Astrocyte (in vitro differentiated cells and primary cell): ENCODE measurements around the gene UBE2N.

Experiments used
- EZH2 ChIP-seq: IDR thresholded peaks from 2 replicates; pipeline ENCODE4 v1.6.1; 2012; ENCODE audit warnings: mild to moderate bottlenecking, low read length, inconsistent platforms; ENCODE audit not compliant: insufficient read depth
- TF ChIP-seq, protein P1 (sequence below): IDR thresholded peaks from 2 replicates; pipeline ENCODE4 v1.5.1; 2011; ENCODE audit warnings: low read depth, mild to moderate bottlenecking, inconsistent platforms, low read length, moderate library complexity; ENCODE audit not compliant: insufficient read depth

DNA sequence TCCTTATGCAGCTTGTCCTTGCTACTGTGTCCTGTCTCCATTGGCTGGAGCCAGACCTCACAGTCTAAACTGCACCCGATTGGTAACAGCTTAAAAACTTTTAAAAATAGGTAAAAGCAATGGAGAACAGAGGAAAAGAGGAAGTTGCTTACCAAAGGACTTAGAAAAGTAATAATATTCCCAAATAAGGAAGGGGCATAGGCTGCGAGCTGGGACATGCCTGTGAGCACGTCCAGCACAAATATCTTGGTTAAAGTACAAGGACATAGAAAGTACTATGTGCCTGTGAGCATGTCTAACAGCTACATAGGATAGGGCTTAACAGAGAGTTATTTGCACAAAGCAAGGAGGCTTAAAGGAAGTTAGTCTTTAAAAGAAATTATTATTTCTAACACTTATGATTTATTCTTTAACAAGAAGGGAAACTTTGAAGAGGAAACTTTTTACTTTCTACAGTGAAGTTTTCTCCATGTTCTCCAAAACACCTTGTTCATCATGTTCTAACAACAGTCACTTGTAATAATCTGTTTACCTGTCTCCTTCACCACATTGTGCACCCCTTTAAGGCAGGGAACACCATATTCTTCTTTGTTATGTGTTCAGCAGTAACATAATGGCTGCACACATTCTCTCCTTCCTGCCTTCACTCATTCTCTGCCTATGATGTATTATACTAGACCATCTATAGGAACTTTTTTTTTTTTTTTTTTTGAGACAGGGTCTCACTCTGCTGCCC is 9.8 kb upstream of the UBE2N start:
- TF ChIP-seq, protein P1, sequence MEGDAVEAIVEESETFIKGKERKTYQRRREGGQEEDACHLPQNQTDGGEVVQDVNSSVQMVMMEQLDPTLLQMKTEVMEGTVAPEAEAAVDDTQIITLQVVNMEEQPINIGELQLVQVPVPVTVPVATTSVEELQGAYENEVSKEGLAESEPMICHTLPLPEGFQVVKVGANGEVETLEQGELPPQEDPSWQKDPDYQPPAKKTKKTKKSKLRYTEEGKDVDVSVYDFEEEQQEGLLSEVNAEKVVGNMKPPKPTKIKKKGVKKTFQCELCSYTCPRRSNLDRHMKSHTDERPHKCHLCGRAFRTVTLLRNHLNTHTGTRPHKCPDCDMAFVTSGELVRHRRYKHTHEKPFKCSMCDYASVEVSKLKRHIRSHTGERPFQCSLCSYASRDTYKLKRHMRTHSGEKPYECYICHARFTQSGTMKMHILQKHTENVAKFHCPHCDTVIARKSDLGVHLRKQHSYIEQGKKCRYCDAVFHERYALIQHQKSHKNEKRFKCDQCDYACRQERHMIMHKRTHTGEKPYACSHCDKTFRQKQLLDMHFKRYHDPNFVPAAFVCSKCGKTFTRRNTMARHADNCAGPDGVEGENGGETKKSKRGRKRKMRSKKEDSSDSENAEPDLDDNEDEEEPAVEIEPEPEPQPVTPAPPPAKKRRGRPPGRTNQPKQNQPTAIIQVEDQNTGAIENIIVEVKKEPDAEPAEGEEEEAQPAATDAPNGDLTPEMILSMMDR: no peak
- TF ChIP-seq EZH2: no peak
